Esophagus squamous epithelium (tissue), 4 donors: ENCODE data around the gene FLCN.

Experiments
- POLR2A ChIP-seq, 4 donors: fragments of 450-650 bp; IDR thresholded peaks; one replicate each; pipeline ENCODE4 v1.6.1; 2017; ENCODE audit warnings: antibody characterized with exemption in 4 of 4, mild to moderate bottlenecking in 4 of 4, moderate library complexity in 3 of 4
- TF ChIP-seq, protein P1 (sequence below), 6 experiments: fragments of 450-650 bp in 4 of 6; fragments of 200-600 bp in 2 of 6; sonication (generic) in 2 of 6; IDR thresholded peaks; one replicate each; pipeline ENCODE4 v1.5.1; 2016 to 2019; ENCODE audit warnings: antibody characterized with exemption in 6 of 6, mild to moderate bottlenecking in 4 of 6, moderate library complexity in 4 of 6

DNA sequence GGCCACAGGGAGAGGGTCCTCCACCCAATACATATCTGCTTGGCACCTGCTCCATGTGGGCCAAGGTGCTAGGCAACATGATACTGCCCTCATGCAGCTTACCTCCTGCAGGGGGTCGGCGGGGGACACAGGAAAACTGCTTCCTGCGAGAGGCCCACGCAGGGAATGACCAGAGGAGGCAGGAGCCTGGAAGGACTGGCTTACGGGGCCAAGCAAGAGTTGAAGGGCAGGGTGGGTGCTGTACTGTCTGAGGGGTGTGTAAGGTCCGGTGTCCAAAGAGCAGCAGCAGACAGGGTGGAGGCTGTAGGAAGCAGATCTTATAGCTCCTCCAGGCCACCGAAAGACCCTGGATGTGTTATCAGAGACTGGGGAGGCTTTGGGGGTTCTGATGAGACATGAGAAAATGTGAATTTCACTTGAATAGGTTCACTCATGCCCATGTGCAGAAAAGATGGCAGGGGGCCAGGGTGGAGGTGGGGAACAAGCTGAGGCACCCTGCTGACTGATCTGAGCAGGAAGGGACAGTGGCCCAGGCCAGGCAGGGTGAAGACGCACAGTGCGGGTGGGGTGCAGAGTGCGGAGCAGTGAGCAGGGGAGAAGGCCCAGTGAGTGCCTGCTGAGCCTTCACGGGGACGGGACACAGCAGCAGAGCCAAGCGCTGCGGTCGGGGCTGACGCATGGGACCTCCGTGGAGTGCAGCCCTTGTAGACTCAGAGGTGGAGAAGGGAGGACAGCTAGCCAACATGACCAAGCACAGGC is 8.3 kb downstream of the FLCN start:
- TF ChIP-seq, protein P1, sequence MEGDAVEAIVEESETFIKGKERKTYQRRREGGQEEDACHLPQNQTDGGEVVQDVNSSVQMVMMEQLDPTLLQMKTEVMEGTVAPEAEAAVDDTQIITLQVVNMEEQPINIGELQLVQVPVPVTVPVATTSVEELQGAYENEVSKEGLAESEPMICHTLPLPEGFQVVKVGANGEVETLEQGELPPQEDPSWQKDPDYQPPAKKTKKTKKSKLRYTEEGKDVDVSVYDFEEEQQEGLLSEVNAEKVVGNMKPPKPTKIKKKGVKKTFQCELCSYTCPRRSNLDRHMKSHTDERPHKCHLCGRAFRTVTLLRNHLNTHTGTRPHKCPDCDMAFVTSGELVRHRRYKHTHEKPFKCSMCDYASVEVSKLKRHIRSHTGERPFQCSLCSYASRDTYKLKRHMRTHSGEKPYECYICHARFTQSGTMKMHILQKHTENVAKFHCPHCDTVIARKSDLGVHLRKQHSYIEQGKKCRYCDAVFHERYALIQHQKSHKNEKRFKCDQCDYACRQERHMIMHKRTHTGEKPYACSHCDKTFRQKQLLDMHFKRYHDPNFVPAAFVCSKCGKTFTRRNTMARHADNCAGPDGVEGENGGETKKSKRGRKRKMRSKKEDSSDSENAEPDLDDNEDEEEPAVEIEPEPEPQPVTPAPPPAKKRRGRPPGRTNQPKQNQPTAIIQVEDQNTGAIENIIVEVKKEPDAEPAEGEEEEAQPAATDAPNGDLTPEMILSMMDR (IDR thresholded peaks at IDR 0.05) = no peak
- no peak for TF ChIP-seq POLR2A (IDR thresholded peaks at IDR 0.05)
